Vagina (tissue), 2 donors: ENCODE results near the gene CXCR4.

Experiments
- CTCF ChIP-seq, 3 experiments: fragments of 450-650 bp in 2 of 3; fragments of 200-600 bp in 1 of 3; sonication (generic) in 1 of 3; IDR thresholded peaks; one replicate each; pipeline ENCODE4 v1.5.1; 2017 to 2019; ENCODE audit warnings: antibody characterized with exemption in 3 of 3, mild to moderate bottlenecking in 2 of 3, moderate library complexity in 2 of 3
- POLR2A ChIP-seq, 2 donors: fragments of 450-650 bp; IDR thresholded peaks; one replicate each; pipeline ENCODE4 v1.6.1; 2017; ENCODE audit warnings: antibody characterized with exemption in 2 of 2, mild to moderate bottlenecking in 2 of 2, moderate library complexity in 2 of 2
- POLR2AphosphoS5 ChIP-seq, 2 donors: sonication (generic); formaldehyde crosslinking; IDR thresholded peaks; one replicate each; pipeline ENCODE4 v1.9.0; 2017; ENCODE audit warnings: antibody characterized with exemption in 2 of 2, mild to moderate bottlenecking in 2 of 2, low read depth in 1 of 2; ENCODE audit not compliant: insufficient read depth in 1 of 2

DNA sequence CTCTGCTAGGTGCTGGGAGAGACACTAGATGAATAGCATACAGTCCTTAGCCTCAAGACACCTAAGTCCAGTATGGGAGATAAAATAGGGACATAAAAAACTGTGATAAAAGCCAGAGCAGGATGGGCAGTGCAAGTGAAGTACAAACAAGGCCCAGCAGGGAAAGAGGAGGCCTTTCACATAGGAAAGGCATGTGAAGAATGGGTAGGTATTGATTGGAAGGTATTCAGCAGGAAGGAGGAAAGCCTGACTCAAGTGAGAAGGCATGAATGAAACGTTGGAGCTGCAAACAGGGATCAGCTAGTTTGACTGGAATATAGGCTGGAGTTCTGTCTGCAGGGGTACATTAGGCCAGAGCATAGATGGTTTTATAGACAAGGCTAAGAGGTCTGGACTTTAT, 11.0 kb upstream of the CXCR4 start:
- TF ChIP-seq CTCF (IDR thresholded peaks at IDR 0.05): no peak
- no peak for TF ChIP-seq POLR2AphosphoS5 (IDR thresholded peaks at IDR 0.05; ENCODE audit: insufficient read depth in 1 of 2, low read depth in 1 of 2)
- TF ChIP-seq POLR2A (IDR thresholded peaks at IDR 0.05): no peak
